Choroid plexus epithelial cell (primary cell): Measurements from ENCODE around the gene MCTP2.
A peak's percentile ranks its signal among the peaks of the same experiment; 100 is the strongest.

Experiments used
- DNase-seq: peaks from one replicate; pipeline ENCODE4 v3.0.0-alpha.2; 2010; ENCODE audit warnings: low read depth
- H3K4me3 ChIP-seq: 2 replicates; pipeline ENCODE4 v1.5.1; 2011; ENCODE audit warnings: low read depth, mild to moderate bottlenecking, control low read depth, low read length, moderate library complexity
- TF ChIP-seq, protein P1 (sequence below): conservative IDR thresholded peaks from 2 replicates; pipeline ENCODE4 v1.5.1; 2011; ENCODE audit warnings: low read depth, mild to moderate bottlenecking, control low read depth, inconsistent platforms, low read length, moderate library complexity

The MCTP2 gene

DNA sequence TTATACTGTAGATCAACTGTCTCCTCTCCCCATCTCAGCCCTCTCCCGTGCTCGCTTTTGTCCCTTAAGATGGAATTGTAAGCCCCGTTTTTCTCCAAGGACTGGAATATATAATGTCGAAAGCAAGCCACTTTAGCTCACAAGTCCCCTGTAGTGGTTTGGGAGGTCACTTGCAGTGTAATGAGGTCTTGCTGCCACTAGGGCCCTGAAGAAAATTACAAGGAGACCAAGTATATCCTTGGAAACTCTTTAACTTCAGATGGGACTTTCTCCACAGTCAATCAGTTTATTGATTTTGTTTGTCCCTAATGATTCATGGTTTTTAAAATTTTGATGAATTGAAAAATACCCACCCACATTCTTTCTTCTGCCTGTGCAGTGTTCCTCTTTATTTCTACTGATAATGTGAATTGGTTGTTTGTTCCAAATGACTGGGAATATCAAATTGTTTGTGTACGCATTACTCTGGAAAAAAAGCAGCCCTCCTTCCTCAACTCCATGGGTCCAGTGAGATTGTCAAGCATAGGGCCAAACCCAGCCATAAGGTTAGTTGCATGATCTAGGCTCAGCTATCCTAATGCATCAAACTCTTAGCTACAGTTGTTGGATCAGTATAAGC is 294.8 kb downstream of the MCTP2 start:
- TF ChIP-seq, protein P1, sequence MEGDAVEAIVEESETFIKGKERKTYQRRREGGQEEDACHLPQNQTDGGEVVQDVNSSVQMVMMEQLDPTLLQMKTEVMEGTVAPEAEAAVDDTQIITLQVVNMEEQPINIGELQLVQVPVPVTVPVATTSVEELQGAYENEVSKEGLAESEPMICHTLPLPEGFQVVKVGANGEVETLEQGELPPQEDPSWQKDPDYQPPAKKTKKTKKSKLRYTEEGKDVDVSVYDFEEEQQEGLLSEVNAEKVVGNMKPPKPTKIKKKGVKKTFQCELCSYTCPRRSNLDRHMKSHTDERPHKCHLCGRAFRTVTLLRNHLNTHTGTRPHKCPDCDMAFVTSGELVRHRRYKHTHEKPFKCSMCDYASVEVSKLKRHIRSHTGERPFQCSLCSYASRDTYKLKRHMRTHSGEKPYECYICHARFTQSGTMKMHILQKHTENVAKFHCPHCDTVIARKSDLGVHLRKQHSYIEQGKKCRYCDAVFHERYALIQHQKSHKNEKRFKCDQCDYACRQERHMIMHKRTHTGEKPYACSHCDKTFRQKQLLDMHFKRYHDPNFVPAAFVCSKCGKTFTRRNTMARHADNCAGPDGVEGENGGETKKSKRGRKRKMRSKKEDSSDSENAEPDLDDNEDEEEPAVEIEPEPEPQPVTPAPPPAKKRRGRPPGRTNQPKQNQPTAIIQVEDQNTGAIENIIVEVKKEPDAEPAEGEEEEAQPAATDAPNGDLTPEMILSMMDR: peak; percentile 22
- DNase-seq: no peak

DNA sequence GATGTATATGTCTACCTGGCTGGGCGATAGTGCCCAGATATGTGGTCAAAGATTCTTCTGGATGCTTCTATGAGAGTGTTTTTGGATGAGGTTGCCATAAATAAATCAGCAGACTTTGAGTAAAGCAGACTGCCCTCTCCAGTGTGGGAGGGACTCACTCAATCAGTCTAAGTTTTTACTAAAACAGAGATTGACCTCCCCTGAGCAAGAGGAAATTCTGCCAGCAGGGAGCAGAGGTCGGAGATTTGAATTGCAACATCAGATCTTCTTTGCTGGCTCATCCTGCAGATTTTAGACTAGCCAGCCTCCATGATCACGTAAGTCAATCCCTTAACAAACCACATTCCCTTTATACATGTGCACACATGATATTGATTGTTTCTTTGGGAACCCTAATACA is 300.9 kb downstream of the MCTP2 start:
- TF ChIP-seq, protein P1: no peak
- DNase-seq: no peak
- H3K4me3 ChIP-seq: no peak overlapping the region

More for the DNA sequence above, 294.8 kb downstream of the MCTP2 start:
- H3K4me3 ChIP-seq: no peak overlapping the region
